ENCODE data around the gene EXOC3L1.

The EXOC3L1 gene

DNA sequence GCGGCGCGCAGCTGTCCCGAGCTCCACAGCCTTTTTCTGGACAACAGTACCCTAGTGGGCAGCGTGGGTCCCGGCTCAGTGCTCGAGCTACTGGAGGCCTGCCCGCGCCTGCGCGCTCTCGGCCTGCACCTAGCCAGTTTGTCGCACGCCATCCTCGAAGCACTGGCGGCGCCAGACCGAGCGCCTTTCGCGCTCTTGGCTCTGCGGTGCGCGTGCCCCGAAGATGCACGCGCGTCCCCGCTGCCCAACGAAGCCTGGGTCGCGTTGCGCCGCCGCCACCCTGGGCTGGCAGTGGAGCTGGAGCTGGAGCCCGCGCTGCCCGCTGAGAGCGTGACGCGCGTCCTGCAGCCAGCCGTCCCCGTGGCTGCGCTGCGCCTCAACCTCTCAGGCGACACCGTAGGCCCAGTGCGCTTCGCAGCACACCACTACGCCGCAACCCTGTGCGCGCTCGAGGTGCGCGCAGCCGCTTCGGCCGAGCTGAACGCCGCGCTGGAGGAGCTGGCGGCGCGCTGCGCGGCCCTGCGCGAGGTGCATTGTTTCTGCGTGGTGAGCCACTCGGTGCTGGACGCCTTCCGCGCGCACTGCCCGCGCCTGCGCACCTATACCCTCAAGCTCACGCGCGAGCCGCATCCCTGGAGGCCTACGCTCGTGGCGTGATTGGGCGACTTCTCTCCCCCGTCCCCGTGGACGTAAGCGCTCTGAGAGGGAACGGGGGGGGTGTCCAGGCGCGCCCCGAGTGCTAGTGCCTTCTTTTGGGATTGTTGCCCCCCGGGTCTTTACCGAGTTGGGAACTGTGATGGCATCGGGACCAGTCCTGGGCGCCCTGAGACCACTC, 26.6 kb downstream of the EXOC3L1 start:
- TF ChIP-seq GATA3 (IDR thresholded peaks at IDR 0.05; ENCODE audit: low read depth, low read length) (no peak), GATA2 (IDR thresholded peaks at IDR 0.05; ENCODE audit: low read depth, low read length) (no peak)

DNA sequence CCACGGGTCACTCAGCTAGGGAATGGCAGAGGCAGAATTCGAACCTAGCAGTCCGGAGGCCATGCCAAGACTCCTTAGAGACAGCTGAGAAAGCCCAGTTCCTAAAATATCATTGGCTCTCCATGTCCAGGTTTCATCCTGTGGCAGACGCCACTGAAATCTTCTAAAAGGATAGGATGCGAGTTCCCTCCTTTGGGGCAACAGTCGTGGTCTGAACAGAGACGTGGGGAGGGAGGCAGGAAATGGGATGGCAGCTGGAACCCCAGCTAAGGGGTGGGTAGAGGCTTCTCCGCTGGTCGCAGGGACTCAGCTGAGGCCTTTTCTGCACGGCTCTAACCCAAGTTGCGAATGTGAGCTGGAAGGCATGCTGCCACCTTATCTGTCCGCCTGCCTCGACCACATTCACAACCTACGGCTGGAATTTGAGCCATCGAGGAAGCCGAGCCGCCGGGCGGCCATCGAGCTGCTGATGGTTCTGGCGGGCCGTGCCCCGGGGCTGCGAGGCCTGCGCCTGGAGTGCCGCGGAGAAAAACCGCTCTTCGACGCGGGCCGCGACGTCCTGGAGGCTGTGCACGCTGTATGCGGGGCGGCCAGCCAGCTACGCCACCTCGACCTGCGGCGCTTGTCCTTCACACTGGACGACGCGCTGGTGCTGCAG, 27.3 kb downstream of the EXOC3L1 start:
- TF ChIP-seq GATA3 (IDR thresholded peaks at IDR 0.05; ENCODE audit: low read depth, low read length) (no peak), GATA2 (IDR thresholded peaks at IDR 0.05; ENCODE audit: low read depth, low read length) (no peak)

DNA sequence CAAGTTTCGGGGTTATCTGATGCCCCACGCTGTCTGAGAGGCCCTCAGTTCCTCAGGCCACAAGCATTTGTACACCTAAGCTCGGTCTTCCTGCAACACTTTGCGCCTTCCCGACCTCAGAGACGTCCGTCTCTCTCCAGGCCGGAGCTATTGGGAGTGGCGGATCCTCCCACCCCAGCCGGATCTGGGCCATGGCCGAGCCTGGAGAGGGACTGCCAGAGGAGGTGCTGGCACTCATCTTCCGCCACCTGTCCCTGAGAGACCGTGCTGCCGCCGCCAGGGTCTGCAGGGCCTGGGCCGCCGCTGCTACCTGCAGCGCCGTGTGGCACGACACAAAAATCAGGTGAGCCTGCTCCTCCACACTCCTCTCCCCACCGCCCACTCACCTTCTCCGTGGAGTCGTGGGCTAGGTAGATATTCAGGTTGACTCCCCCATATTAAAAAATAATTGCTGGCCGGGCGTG, 28.3 kb downstream of the EXOC3L1 start:
- TF ChIP-seq GATA3 (IDR thresholded peaks at IDR 0.05; ENCODE audit: low read depth, low read length) (no peak), GATA2 (IDR thresholded peaks at IDR 0.05; ENCODE audit: low read depth, low read length) (no peak)

DNA sequence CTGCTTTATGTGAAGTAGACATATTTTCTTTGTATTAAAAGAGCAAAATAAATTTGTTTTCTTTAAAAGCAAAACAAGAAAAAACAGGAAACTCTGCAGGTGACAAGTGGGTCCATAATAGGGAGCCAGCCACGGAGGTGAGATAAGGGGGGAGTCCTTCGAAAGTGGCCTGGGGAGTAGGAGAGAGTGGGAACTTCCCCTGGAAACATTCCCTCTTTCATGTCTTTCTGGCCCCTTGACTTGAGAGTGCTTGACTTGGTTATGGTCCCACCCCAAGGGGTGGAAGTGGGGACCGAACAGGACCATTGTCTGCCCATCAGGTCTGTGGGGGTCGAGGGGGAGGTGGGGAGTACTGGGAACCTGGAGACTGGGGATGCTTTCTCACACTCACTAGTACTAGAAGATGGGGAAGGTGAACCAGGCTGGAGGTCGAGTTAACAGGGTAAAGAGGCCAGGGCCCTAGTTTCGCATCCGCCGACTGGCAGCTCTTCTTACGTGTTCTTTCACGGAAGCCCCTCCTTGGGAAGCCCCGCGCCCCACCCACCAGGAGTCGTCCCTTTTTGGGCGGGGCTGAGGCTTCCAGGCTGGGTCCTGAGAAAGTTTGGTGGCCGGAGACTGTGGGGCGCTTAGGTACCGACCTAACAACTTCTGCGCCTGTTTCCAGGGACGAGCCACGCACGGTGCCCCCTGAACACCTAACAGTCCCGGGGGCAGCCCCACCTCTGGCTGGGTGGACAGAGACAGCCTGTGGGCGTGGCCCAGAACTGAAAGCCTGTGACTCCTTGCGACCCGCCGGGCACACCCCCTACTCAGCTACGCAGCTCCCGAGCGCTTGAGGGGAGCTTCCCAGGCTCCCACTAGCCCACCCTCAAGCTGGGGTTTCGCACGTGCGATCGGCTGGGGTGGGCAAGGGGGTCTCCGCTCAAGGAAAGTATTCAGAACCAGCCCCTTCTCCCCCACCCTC, 31.0 kb downstream of the EXOC3L1 start:
- TF ChIP-seq GATA3 (IDR thresholded peaks at IDR 0.05; ENCODE audit: low read depth, low read length): no peak
- TF ChIP-seq GATA2 (IDR thresholded peaks at IDR 0.05; ENCODE audit: low read depth, low read length): no peak

DNA sequence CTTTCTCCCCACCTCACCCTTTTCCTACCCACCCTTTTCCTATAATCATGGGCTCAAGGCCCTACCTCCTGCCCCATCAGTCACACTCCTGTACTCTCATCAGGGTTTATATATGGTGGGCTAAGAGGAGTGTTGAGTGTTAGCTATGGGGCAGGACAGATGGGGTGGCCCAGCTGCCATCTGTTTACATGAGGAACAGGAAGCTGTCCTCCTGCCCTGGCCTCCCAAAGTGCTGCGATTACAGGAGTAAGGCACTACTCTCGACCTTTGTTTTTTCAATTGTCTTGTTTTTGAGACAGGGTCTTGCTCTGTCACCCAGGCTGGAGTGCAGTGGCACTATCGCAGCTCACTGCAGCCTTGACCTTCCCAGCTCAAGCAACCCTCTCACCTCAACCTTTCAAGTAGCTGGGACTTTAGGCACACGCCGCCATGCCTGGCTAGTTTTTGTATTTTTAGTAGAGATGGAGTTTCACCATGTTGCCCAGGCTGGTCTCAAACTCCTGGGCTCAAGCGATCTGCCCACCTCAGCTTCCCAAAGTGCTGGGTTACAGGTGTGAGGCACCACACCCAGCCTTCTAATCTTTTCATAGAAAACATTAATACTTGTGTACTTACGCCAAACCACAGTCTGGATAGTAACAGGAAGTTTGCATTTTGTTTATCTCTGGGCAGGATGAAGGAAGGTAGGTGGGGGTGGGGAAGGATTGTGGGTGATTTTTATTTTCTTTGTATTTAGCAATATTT, 31.9 kb downstream of the EXOC3L1 start:
- TF ChIP-seq GATA2 (IDR thresholded peaks at IDR 0.05; ENCODE audit: low read depth, low read length): no peak
- TF ChIP-seq GATA3 (IDR thresholded peaks at IDR 0.05; ENCODE audit: low read depth, low read length): no peak

DNA sequence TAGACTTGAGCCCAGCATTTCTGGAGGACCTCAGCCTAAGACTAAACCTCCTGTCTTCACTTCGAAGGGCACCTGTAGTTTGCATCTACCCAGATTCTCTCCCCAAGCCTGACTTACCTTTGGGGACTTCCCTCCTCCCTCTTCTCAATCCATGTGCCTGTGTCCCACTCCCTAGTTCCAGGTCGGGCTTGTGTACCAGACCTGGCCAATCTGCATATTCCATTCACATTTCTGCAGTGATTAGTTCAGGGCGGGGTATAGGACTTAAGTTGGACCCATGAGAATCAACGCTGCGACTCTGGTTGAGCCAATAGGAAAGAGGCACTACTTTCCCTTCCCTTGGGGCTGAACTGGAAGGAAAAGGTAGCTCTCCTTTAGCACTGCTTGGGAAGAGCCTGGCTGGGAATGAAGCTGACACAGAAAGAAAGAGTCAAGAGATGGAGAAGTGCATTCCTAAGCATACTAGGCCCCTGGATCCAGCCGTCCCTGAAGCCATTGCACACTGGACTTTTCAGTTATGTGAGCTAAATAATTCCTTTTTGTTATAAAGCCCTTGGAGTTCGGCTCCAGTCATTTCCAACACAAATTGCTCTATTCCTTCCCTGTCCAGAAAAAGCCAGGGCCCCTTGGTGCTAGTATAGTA, 32.7 kb downstream of the EXOC3L1 start:
- TF ChIP-seq GATA2 (IDR thresholded peaks at IDR 0.05; ENCODE audit: low read depth, low read length): no peak
- no peak for TF ChIP-seq GATA3 (IDR thresholded peaks at IDR 0.05; ENCODE audit: low read depth, low read length)

DNA sequence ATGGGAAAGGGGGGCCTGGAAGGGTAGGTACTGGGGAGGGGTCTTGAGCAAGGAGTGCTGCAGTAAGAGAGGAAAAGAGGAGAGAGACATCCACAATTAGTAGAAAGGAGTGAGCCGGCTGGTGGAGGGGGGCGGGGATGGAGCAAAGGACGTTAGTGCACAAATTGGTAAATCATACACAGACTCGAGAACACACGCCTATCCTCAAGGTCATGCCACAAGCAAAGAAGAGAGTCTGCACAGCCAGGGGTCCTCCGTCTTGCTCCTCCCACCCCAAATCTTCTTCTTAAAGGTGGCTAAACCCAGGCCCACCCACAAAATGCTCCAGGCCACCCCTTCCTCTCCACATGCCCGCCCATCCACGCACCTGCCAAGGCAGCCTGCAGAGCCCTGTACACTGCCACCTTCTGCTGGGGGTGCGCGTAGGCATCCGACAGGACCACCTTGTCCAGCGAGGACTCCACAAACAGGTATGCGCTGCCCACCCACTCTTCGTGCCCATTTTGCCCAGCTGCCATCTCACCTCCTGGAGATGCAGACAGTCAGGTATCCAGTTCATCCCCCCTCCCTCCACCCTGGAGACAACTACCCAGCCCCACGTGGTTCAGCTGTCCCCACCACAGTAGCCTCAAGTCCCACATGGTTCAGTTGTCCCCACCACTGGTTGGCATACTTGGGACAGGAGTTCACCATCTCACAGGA, 33.6 kb downstream of the EXOC3L1 start:
- TF ChIP-seq GATA2 (IDR thresholded peaks at IDR 0.05; ENCODE audit: low read depth, low read length) (no peak), GATA3 (IDR thresholded peaks at IDR 0.05; ENCODE audit: low read depth, low read length) (no peak)

DNA sequence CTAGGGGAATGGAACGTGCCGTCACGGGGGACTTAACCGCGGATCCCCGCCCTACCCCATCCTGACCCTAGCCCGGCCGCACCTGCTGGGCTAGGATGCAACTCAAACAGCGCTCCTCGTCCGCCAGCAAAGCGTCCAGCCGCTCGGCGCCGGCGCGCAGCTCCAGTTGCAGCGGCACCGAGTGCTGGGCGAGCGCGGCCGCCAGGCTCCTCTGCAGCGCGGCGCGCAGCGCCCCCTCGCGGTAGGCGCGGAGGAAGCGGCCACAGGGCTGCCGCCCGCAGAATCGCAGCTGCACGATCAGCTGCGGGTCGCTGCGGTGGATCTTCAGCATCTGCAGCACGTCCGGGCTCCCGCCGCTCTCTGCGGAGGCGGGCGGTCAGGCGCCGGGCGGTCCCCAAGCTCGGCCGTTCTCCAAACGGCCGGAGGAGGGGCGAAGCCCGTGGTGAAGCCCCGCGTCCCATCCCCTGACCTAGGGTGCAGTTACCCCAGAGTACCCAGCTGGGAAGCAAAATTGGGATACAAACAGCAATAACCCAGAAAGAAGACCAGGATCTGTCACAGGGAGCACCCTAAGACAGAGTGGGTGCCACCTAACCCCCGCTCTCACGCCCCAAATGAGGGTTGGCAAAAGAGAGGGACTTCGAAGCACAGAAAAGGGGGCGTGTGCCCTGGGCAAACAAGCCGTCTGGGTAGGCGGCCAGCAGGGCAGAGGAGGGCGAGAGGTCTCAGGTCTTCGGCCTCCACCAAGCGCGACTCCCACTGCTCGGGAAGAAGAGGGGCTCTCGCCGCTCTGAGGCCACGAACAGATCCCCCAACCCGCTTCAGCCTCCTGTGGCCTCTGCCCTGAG, 34.4 kb downstream of the EXOC3L1 start:
- no peak for TF ChIP-seq GATA3 (IDR thresholded peaks at IDR 0.05; ENCODE audit: low read depth, low read length)
- no peak for TF ChIP-seq GATA2 (IDR thresholded peaks at IDR 0.05; ENCODE audit: low read depth, low read length)

DNA sequence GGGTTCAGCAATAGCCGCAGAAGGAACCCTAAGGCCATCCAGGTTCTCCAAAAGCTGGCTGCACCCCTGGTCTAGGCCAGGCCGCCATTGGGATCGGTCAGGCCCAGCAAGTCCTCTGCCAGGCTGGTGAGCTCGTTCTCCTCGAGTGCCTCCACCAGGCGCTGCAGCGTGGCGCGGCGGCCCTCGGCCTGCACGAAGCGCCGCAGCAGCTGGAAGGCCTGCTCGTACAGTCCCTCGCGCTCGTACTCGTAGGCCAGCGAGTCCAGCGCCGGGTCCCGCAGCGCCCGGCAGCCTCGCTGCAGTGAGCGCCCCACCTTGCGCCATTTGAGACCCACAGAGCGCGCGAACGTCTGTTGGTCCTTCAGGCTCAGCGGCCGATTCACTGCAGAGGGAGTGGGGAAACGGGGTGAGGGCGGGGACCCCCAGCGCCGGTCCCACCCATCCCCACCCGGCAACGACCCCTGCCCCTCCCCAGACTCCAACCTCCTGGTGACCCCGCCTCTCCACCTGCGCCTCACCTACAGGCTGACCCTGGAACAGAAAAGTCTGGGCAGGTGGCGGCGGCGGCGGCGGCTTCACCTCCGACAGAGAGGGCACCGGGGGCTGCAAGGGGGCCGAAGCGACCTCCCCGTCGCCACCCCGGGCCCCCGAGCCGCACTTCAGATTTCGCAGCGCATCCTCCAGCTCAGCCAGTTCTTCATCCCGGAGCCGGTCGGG, 35.2 kb downstream of the EXOC3L1 start:
- TF ChIP-seq GATA3 (IDR thresholded peaks at IDR 0.05; ENCODE audit: low read depth, low read length): no peak
- TF ChIP-seq GATA2 (IDR thresholded peaks at IDR 0.05; ENCODE audit: low read depth, low read length): no peak

DNA sequence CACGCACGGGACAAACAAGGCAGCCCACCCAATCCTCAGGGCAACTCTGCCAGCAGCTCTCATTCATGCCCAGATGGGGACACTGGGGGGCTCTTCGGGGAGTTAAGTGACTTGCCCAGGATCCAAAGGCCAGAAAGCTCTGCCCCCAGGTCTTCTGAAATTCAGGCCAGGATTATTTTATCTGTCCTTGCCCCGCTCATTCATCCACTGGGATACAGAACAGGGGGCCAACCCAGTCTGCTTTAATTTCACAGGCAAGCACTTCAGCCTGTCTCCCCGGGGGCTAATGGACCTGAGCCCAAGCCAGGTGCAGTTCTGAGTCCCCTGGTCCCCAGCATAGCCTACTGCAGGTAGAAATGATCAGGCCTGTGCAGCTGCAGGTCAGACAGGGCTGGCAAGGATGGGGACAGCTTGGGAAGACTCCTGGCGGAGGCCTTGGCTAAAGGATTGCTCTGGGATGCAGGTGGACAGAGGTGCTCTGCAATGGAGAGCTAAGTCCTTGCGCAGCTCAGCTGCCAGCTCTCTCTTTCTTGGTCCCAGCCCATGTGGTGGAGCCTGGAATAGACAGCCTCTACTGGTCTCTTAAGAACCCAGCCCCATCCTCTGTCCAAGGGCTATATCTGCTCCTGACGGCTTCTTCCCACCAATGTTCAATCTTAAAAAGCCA, 38.4 kb downstream of the EXOC3L1 start:
- no peak for TF ChIP-seq GATA3 (IDR thresholded peaks at IDR 0.05; ENCODE audit: low read depth, low read length)
- TF ChIP-seq GATA2 (IDR thresholded peaks at IDR 0.05; ENCODE audit: low read depth, low read length): no peak
